DMS114 treated with DMSO at 0.1 percent for 48 hours (cell line): ENCODE measurements around the gene DSCAML1.

Experiments
- DNase-seq: peaks from one replicate; lab custom pipeline; 2025; ENCODE audit not compliant: unreplicated experiment; lab: John Stamatoyannopoulos, UW

DSCAML1 gene

DNA sequence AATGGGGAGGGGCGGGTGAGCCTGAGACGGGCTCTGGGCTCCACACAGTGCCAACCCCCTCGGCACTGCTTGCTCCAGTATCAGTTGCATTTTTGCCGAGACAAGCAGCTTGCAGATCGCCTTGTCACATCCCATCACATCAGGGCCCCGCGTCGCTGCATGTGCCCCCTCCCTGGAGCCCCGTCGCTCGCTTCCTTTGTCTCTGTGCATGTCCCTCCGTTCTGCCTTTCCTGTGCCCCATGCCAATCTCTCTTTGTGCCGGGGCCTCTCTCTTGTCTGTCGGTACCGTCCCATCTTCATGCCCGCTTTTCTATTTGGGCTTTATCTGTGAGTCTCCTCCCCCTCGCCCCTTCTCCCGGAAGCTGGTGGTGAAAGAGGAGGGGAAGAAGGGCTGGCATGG lies 267.2 kb downstream of the DSCAML1 start:
- DNase-seq: no peak

DNA sequence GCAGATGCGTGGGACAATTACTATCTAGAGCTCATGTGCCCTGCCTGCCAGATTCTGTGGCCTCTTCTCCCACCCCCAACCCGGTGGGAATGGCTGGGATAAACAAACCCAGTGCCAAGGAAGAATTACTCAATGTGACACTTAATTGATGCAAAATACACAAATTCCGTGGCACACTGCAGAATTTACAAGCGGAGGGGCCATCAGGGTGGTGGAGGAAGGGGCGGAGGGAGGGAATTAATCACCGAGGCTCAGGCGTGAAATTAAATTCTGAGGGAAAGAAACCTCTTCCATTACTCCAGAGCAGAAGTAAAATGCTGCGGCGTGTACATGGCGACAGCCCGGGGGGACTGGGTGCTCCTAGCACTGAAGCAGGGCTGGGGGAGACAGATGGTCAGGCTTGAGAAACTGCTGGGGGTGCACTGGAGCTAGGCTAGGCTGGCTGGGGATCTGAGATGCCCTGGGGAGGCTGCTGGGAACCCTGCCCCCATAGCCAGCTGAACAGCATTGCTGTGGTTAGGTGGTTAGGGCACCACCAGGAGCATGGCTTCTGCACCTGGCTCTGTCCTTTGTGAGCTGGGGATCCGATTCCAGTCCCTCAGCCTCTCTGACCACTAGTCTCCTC lies 268.8 kb downstream of the DSCAML1 start:
- no peak for DNase-seq

DNA sequence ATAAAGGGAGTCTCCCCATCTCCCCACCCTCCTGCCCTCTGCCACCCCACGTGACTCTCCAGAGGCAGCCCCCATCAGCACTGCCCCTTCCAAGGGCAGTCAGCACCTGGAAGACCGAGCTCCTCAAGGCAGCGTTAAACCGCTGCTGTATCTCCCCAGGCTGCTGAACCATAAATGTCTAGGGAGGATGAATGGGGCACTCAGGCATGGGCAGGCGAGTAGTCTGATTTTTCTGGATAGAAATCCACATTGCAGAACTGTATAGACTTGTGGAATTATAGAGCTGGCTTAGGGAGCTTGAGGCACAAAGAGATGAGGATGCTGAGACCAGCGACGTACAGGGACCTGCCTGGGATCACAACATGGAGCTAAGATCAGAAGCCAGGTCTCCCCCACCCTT lies 269.7 kb downstream of the DSCAML1 start:
- DNase-seq: no peak

DNA sequence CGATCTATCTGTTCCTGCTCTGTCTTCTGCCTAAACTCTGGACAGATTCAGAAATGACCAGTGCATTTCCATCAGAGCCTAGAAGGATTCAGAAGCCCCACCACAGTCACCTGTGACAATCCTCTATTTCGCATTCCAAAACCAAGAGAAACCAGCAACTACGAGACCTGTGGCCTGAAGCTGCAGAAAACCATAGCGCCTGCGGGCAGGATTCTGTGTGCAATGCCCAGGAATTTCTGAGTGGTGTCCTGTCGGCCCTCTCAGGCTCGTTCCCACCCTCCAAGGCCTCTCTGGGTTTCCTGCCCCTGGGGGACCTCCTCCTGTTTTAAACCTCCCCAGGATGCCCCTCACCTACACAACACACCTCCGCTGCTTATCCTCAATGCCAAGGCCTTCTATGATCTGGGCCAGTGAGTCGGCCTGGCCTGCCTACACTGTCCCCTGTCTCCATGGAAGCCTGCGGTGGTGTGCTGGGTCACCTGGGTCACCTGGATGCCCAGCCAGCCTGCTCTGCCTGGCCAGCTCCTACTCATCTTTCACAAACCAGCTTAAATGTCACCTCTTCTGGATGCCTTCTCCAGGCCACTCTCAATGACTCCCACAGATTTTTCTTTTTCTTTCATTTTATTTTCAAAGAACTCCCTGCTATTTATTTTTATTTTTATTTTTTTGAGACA lies 271.0 kb downstream of the DSCAML1 start:
- DNase-seq: no peak

DNA sequence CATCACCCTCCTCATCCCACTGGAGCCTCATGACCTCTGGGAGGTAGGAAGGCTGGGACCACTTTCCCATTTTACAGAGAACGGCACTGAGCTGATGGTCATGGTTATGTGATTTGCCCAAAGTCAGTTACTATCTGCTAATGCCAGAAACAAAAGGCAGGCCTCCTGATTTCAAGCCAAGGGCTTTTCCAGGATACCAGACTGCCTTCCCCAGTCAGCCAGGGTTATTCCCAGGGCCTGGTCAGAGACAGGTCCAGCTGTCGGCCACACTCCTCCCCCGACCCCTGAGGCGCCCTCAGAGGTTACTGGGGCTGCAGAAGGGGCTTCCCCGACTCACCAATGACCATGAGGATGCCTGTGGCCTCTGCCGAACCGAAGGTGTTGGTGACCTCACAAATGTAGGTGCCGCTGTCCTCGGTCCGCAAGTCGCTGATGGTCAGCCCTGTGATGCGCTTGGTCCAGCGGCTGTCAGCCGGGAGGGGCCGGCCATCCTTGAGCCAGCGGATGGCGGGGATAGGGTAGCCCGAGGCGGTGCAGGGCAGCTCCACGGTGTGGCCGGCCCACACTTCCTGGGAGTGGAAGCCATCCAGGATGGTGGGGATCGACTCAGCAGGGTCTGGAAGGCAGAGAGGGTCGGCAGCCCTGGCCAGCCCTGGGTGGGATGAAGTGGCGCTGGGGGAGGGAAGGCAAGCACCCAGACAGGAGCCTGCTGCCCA lies 272.4 kb downstream of the DSCAML1 start:
- DNase-seq: no peak

DNA sequence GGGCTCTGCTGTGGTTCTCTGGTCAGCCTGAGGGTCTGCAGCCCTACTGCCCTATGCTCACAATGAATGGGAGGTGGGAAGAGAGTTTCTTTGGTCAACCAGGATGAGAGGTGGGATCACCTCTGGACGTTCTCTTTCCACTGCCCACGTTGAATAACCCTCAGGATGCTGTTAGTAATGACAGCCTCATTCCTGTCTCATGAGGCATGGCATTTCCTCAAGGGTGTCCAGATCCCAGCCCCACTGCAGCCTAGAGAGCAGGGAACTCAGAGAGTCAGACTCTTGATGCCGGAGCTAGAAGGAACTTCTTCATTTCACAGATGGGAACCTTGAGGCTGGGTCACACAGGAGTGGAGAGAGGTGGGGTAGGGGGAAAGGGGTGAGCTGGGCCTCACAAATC lies 273.3 kb downstream of the DSCAML1 start:
- DNase-seq: no peak

DNA sequence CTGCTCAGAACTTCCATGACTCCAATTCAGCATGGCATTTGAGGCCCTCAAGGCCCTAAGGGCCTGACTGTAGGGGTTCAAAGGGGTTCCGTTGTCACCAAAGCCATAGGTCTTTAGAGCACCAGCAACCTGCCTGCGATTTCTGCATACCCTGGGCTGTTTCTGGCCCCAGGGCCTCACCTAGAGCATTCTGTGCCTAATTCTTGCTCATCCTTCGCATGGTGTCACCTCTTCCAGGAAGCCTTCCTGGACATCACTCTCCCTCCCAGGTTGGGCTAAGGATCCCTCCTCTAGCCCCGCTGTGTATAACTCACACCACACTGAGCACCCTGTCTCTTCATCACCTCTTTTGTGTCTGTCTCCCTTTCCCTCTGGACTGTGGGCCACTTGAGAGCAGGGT lies 275.0 kb downstream of the DSCAML1 start:
- no peak for DNase-seq

DNA sequence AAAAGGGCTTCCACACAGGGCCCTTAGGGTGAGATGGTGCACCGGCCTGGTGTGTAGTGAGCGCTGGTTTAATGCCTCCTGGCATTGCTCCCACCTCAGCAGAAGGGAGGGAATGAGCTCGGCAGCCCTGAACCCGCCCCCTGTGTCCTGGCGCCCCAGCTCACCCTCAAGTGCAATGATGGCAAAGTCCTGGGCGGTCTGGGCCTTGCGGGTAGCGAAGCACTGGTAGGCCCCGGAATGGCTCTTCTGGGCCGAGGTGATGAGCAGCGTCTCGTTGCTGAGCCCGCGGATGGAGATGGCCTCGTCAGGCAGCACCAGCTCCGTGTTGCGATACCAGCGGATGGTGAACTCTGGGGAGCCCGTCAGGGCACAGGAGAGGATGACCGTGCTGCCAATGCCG lies 276.1 kb downstream of the DSCAML1 start:
- no peak for DNase-seq

DNA sequence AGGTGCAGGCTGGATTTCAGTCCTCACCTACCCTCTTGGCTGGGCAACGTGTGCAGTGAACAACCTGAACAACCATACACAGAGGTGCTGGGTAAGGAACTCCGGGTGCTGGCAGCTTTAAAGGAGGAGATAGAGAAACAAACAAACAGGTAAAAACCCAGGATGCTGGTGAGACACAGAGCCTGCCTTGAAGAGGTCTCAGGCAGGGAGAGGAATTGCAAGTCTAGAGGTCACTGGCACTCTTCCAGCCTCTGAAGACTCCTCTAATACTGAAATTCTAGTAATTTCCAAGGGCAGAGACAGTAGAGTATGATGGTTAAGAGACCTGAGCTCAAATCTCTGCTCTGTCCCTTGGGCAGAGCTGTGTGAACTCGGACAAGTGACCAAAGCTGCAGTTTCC lies 276.8 kb downstream of the DSCAML1 start:
- no peak for DNase-seq

DNA sequence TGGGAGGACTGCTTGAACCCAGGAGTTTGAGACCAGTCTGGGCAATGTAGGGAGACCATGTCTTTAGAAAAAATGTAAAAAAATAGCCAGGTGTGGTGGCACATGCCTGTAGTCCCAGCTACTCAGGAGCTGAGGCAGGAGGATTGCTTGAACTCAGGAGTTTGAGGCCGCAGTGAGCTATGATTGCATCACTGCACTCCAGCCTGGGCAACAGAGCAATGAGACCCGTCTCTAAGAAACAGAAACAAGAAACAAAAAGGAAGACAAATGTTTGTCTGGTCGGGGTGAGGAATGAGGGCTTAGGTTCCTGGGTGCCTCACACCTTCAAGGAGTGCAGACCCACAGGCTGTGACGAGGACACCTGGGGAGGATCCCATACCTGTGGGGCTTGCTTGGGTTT lies 277.4 kb downstream of the DSCAML1 start:
- no peak for DNase-seq

DNA sequence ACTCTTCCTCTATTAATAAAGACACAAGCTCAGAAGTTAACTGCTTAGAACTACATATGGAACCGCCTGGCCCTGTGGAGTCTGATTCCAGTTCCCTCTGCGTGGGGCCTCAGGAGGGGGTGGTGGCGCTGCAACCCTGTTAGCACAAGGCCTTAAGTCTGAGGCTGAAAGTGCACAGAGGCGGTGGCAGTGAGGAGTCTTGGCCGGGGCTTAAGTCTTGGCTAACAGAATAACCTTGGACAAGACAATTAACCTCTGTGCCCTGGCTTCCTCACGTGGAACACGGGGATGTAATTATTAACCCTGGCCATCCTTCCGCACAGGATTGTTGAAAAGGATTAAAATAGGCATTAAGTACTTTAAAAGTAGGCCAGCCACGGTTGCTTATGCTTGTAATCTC lies 277.8 kb downstream of the DSCAML1 start:
- no peak for DNase-seq

DNA sequence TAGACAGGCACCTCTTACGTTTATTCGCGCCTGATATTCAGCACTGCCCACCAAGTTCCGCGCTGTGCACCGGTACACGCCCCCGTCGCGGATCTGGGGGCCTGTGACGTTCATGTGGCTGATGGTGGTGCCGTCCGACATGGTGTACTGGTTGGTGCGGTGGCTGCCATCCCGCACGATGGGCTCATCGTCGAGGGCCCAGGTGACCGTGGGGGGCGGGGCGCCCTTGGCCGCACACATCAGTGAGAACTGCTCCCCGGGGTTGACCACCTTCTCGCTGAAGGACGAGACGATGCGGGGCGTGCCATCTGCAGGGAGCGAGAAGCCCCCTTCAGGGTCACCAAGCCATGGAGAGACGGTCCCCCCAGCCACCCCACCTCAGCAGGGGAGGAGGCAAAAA lies 278.6 kb downstream of the DSCAML1 start:
- DNase-seq: no peak

DNA sequence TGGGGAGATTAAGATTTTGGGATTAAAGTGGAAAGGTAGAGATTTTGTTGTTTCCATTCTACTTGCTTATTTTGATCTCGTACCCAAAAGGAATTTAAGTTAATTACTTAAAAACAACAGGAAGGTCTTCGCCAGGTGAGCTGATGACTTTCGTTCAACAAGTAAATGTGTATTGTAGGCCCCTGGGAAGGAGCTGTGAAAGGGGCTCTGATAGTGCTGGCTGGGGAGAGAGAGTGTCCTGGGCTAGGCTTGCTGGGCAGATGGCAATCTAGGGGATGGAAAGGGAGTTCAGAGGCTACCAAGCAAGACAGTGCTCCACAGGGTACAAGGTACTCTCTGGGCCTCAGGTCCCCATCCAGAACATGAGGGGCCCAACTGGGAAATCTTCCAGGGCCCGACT lies 279.9 kb downstream of the DSCAML1 start:
- DNase-seq: no peak

DNA sequence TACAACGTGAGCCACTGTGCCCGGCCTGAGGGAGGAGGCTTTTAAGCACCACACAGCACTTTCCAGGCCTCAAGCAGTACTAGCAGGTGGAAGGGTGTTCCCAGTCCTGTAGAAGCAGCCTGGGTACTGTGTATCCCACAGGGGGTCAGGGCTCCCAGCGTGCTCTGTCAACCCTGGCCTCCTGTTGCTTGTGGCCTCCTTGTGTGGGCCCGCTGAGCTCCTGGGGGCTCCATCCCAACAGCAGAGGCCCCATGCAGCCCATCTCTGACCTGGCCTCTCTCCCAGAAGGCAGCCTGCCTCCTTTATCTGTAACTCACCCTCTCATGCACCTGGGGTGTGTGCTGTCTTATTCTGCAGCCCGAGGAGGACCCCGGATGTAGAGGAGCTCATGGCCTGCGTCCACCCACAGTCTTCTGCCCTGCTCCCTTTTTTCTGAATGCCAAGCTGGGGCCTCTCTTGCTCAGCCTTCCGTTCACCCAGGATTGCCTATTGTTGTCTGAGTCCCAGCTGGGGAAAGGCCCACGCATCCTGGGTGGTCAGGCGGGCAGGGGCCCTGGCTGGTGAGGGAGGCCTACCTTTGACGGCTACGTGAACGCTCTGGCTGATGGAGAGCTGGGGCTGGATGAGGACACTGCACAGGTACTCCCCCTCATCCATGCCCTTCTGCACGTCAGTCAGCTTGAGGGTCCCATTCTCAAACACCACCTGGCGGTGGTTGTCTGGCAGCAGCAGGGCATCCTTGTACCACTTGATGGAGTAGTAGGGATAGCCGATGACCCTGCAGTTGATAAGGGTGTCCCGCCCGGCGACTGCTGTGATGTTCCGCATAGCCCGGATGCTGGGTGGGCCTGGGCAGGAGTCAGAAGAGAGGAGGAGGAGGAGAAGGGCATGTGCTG lies 280.9 kb downstream of the DSCAML1 start:
- no peak for DNase-seq

DNA sequence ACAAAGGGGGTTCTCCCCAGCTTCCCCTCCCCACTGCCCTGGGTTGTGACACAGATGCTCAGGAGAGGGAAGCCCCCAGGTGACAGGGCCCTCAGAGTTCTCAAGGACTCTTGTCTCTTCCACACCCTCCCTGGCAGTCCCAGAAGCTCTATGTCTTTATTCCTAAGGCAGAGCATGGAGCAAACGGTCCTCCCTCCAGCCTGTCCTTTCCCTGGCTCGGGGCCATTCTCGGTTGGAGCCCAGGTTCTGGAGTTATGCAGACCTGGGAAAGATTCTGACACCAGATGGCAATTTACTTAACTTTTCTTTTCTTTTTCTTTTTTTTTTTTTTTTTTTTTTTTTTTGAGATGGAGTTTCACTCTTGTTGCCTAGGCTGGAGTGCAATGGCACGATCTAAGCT lies 282.8 kb downstream of the DSCAML1 start:
- no peak for DNase-seq

DNA sequence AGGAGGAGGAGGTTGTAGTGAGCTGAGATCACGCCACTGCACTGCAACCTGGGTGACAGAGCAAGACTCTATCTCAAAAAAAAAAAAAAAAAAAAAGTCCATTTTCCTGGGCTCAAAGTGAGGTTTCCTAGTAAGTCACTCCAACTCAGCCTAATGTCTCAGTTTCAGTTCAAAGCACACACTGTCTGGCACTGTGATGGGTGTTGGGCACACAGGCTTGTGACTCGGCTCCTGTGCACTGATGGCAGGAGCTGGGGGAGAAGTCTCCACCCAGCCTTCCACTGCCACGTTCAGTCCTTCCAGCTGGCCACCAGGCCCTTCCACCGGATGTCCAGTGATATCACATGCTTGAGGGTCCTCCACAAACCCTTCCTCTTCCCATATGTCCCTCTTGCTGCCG lies 283.4 kb downstream of the DSCAML1 start:
- no peak for DNase-seq

DNA sequence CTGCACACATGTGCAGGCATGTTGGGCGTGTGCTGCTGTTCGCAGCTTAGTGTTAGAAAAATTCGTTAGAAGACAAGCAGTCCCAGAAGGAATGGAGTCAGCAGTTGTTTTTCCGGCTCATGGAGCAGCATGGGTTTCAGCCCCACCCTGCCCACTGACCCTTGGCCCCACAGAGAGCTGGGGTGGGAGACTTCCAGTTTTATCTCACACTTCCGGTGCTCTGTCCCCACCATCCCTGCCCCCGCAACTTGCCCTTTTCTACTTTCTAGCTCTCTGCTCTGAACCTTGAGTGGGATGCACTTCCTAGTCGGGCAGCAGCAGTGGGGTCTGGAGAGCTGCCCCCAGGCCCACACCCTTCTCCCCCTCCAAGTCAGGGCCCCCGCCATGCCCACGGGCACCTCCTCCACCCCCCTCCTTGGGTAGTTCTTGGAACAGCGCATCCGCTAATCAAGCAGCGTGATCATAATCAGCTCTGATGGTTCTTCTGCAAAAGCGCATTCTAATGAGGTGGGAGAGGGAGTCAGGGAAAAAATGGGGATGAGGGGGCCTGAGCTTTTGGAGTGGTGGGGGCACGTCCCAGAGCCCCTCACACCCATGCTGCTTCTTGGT lies 285.0 kb downstream of the DSCAML1 start:
- no peak for DNase-seq

DNA sequence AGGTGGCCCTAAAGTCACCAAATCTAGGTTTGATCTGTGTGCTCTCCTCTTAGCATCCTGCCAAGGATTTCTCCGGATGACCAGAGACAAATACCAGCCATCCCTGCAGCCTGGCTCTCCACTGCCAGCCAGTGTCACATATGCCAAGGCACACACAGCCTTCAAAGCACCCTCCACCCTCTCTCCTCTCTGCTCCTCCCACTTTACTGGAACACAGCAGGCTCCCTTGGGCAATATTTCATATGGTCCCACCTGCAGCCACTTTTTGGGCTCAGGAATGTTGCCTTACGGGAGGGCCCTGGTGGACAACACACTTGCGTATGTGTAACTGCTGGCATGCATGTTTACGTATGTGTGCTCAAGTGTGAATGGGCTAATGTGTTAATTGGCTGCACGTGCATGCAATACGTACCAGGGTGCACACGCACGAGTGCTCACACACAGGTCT lies 285.5 kb downstream of the DSCAML1 start:
- no peak for DNase-seq

DNA sequence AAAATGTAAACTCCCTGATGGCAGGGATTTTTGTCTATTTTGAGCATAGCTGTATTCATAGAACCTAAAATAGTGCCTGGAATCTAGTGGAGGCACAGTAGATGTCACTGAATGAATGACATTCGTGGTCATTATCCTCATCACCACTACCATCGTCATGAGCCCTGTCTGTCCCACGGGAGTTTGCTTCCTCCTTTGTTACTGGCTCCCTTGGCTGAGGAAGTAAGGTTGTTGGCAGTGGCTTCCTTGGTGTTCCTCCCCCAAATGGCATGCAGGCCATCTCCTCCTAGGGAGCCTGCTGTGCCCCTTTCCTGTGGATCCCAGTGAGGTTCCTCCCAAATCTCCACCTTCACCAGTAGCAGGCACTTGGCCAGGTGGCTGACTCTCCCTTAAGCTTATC lies 286.4 kb downstream of the DSCAML1 start:
- no peak for DNase-seq

DNA sequence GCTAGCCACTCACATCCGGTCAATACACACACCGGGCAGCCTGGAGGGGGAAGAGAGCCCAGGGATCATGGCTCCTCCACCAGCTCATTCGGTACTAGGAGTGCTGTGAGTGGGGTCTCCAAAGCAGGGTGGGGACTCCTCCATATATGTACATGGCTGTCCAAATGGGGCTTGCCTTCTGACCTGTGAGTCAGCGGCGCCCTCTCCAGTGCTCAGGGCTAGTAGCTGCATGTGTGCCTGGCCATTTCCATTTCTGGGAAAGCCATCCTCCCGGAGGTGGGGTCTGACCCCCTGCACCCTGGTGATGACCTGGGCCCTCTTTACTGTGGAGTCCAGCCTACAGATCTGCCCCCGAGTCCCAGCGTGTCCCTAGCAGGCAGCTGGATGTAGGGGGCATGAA lies 287.5 kb downstream of the DSCAML1 start:
- DNase-seq: no peak

DNA sequence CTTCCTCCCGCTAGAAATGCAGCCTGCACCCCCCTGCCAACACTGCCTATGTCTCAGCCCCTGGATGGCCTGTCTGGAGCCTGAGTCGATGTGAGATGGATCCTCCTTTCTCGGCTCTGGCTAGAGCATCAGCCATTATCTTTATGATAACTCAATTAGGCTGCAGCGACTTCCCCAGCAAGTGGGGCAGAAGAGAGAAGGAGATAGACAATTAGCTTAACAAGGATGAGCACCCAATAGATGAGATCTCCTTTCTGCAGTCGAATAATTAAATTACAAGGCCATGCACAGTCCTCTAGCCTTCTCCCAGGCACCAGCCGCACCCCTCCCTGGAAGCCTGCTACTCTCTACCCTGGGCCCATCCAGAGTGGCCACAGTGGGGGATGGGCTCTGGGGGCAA lies 290.0 kb downstream of the DSCAML1 start:
- DNase-seq: no peak
